GM10266 (cell line): ENCODE measurements around the gene RPF1.

Experiments
- DNase-seq: peaks from one replicate; pipeline ENCODE4 v3.0.0; 2012; ENCODE audit errors: extremely low spot score
- CTCF ChIP-seq: IDR thresholded peaks from 2 replicates; pipeline ENCODE4 v1.5.1; 2012; ENCODE audit warnings: mild to moderate bottlenecking, low read depth; ENCODE audit not compliant: control insufficient read depth, insufficient read depth; ENCODE audit errors: missing control alignments

Gene RPF1

GRCh38 chr1:84493747-84494146 lies 14.7 kb downstream of the RPF1 start:
- no peak for TF ChIP-seq CTCF
- no peak for DNase-seq

GRCh38 chr1:84496498-84496897 lies 17.4 kb downstream of the RPF1 start:
- TF ChIP-seq CTCF, result no peak
- no peak for DNase-seq

- TF ChIP-seq CTCF, result no peak
These were observed 18.7 kb downstream of the RPF1 start for GRCh38 chr1:84497631-84498275.

GRCh38 chr1:84502927-84503326 lies 23.9 kb downstream of the RPF1 start:
- DNase-seq, result no peak
- TF ChIP-seq CTCF, result no peak

More at GRCh38 chr1:84497631-84498275, 18.7 kb downstream of the RPF1 start:
- DNase-seq, result no peak

GRCh38 chr1:84504580-84505492 lies 25.8 kb downstream of the RPF1 start:
- no peak for DNase-seq
- TF ChIP-seq CTCF, result no peak

- DNase-seq, result peak; percentile 59
- TF ChIP-seq CTCF, result no peak
These were observed 26.5 kb downstream of the RPF1 start for GRCh38 chr1:84505493-84506001.

- peak; percentile 97 for DNase-seq
- TF ChIP-seq CTCF, result no peak
These were observed 27.1 kb downstream of the RPF1 start, which contains the start of the genes GNG5 and SPATA1 for GRCh38 chr1:84506002-84506728. TSS of gene GNG5 (minus strand) at chr1:84506581. CDS start at chr1:84506091, 490 bp downstream. TSS of gene SPATA1 (plus strand) at chr1:84506386. CDS start at chr1:84516360, 9,974 bp downstream.
